ENCODE measurements around the gene TCF4. TPM values are rescaled to one million over a fixed set of nuclear protein-coding genes. Genes with fewer than 3 reads are reported as not detected.

Gene TCF4
- total RNA-seq, 1 donor from 2014 or later: 175 TPM

DNA sequence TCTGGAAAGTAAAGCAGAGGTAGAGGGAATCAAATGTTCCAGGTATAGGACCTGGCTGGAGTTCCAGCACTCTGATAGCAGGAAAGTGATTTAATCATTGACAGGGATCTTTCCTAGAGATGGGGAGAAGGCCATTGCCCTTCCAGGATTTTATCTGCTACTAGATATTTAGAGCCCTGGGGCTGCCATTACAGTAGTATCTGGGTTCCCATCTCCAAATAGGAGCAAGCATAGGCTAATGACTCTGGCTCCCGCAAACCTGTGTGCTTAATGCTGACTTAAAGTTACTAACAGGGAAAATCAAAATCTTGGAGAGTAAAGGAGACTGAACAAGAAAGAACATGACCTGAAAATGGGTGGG lies 331.1 kb downstream of the TCF4 start:
- Mint-ChIP-seq H3K9me3 (ENCODE audit: unreplicated experiment) (no peaks in the 10 kb centered on the region), H3K36me3 (ENCODE audit: low read depth, unreplicated experiment) (peaks cover 35% of the 10 kb centered on the region), H3K4me1 (ENCODE audit: unreplicated experiment) (peaks cover 7% of the 10 kb centered on the region), H3K27me3 (ENCODE audit: unreplicated experiment) (peaks cover 2% of the 10 kb centered on the region), H3K27ac (ENCODE audit: unreplicated experiment) (no peak overlapping the region), H3K4me3 (ENCODE audit: unreplicated experiment) (no peak overlapping the region)
- TF ChIP-seq, protein P1, sequence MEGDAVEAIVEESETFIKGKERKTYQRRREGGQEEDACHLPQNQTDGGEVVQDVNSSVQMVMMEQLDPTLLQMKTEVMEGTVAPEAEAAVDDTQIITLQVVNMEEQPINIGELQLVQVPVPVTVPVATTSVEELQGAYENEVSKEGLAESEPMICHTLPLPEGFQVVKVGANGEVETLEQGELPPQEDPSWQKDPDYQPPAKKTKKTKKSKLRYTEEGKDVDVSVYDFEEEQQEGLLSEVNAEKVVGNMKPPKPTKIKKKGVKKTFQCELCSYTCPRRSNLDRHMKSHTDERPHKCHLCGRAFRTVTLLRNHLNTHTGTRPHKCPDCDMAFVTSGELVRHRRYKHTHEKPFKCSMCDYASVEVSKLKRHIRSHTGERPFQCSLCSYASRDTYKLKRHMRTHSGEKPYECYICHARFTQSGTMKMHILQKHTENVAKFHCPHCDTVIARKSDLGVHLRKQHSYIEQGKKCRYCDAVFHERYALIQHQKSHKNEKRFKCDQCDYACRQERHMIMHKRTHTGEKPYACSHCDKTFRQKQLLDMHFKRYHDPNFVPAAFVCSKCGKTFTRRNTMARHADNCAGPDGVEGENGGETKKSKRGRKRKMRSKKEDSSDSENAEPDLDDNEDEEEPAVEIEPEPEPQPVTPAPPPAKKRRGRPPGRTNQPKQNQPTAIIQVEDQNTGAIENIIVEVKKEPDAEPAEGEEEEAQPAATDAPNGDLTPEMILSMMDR (IDR thresholded peaks at IDR 0.05; ENCODE audit: unreplicated experiment): no peak
- DNase-seq (ENCODE audit: low spot score): no peak

- peak overlapping the region; percentile 40 for H3K4me3 Mint-ChIP-seq (ENCODE audit: unreplicated experiment)
- TF ChIP-seq, protein P1 (IDR thresholded peaks at IDR 0.05; ENCODE audit: unreplicated experiment): no peak
- H3K27ac Mint-ChIP-seq (ENCODE audit: unreplicated experiment): no peak overlapping the region
- H3K27me3 Mint-ChIP-seq (ENCODE audit: unreplicated experiment): peaks cover 2% of the 10 kb centered on the region
- DNase-seq (ENCODE audit: low spot score): no peak
- H3K9me3 Mint-ChIP-seq (ENCODE audit: unreplicated experiment): no peaks in the 10 kb centered on the region
- peaks cover 10% of the 10 kb centered on the region for H3K4me1 Mint-ChIP-seq (ENCODE audit: unreplicated experiment)
- peaks cover 35% of the 10 kb centered on the region for H3K36me3 Mint-ChIP-seq (ENCODE audit: low read depth, unreplicated experiment)
Measured at GRCh38 chr18:55256226-55256928, 331.6 kb downstream of the TCF4 start.

GRCh38 chr18:55253814-55254213 lies 334.2 kb downstream of the TCF4 start:
- no peak overlapping the region for H3K27ac Mint-ChIP-seq (ENCODE audit: unreplicated experiment)
- no peak overlapping the region for H3K4me3 Mint-ChIP-seq (ENCODE audit: unreplicated experiment)
- no peaks in the 10 kb centered on the region for H3K9me3 Mint-ChIP-seq (ENCODE audit: unreplicated experiment)
- TF ChIP-seq, protein P1 (IDR thresholded peaks at IDR 0.05; ENCODE audit: unreplicated experiment): no peak
- H3K4me1 Mint-ChIP-seq (ENCODE audit: unreplicated experiment): peaks cover 19% of the 10 kb centered on the region
- H3K27me3 Mint-ChIP-seq (ENCODE audit: unreplicated experiment): peaks cover 2% of the 10 kb centered on the region
- H3K36me3 Mint-ChIP-seq (ENCODE audit: low read depth, unreplicated experiment): peaks cover 45% of the 10 kb centered on the region
- DNase-seq (ENCODE audit: low spot score): no peak

DNA sequence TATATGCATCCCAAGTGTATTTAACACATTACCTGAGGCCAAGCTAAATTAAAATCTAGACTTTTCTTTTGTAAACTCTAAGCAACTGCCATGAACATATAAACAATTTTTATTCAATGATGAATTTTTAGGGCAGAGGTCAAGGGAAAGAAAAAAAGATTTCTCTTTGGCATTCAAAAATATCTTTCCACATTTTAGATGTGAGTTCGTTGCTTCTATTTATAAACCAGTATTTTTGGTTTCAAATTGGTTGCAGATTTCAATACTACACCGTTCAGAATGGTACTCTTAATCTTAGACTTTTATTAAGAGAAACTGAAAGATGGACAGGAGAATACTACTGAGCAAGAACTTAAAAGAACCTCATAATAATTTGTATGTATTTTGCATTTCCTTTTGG lies 335.1 kb downstream of the TCF4 start:
- H3K9me3 Mint-ChIP-seq (ENCODE audit: unreplicated experiment): no peaks in the 10 kb centered on the region
- no peak overlapping the region for H3K27ac Mint-ChIP-seq (ENCODE audit: unreplicated experiment)
- no peak overlapping the region for H3K4me3 Mint-ChIP-seq (ENCODE audit: unreplicated experiment)
- peaks cover 43% of the 10 kb centered on the region for H3K36me3 Mint-ChIP-seq (ENCODE audit: low read depth, unreplicated experiment)
- H3K4me1 Mint-ChIP-seq (ENCODE audit: unreplicated experiment): peaks cover 25% of the 10 kb centered on the region
- no peak for DNase-seq (ENCODE audit: low spot score)
- TF ChIP-seq, protein P1 (IDR thresholded peaks at IDR 0.05; ENCODE audit: unreplicated experiment): no peak
- peaks cover 2% of the 10 kb centered on the region for H3K27me3 Mint-ChIP-seq (ENCODE audit: unreplicated experiment)

DNA sequence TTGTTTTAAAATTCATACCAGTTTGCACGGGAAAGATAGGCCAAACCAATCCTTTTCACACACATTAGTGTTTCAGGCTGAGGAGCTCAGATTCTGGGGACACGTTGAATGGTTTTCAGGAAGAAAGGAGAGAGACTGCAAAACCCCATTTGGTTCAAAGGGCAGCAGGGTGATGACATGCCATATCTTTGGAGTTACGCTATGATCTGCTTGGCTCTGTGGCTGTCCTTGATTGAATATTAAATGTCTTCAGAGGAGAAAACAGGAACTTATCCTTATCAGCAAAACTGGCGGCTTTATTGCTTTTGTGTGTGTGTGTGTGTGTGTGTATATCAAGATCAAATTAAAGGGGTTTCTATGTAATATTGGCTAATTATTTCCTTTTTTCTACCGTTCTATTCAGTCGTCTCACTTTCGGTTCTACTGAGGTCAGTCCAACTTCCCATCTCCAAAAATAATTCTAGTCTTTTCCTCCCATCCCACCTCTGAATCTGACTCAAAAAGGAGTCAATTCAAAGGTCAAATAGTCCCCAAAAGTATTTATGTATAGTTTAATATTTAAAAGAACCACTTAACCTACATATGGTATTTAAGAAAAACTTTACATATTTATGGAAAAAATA lies 335.8 kb downstream of the TCF4 start:
- DNase-seq (ENCODE audit: low spot score): no peak
- no peak overlapping the region for H3K4me3 Mint-ChIP-seq (ENCODE audit: unreplicated experiment)

More for the DNA sequence above, 335.8 kb downstream of the TCF4 start:
- Mint-ChIP-seq H3K27ac (ENCODE audit: unreplicated experiment) (peak overlapping the region; percentile 78), H3K4me1 (ENCODE audit: unreplicated experiment) (peaks cover 32% of the 10 kb centered on the region), H3K36me3 (ENCODE audit: low read depth, unreplicated experiment) (peaks cover 43% of the 10 kb centered on the region), H3K27me3 (ENCODE audit: unreplicated experiment) (peaks cover 5% of the 10 kb centered on the region), H3K9me3 (ENCODE audit: unreplicated experiment) (no peaks in the 10 kb centered on the region)
- TF ChIP-seq, protein P1 (IDR thresholded peaks at IDR 0.05; ENCODE audit: unreplicated experiment): no peak

Data from endothelial cell (in vitro differentiated cells).